C4-2B (cell line): Measurements from ENCODE around the gene PDGFD.

Experiments
- CTCF ChIP-seq: fragments of 450-650 bp; conservative IDR thresholded peaks from 2 replicates; pipeline ENCODE4 v1.5.1; 2017; ENCODE audit warnings: mild to moderate bottlenecking
- ZFX ChIP-seq: fragments of 450-650 bp; IDR thresholded peaks from 2 replicates; pipeline ENCODE4 v1.6.1; 2017

- no peak for TF ChIP-seq CTCF
- no peak for TF ChIP-seq ZFX
Measured at GRCh38 chr11:104200688-104201087, 36.7 kb upstream of the PDGFD start.
